HL-60 (cell line): ENCODE measurements around the gene SETBP1.

ENCODE experiments used
- CTCF ChIP-seq: IDR thresholded peaks from one replicate; pipeline ENCODE4 v1.5.1; 2011; ENCODE audit warnings: low read length, control low read depth, inconsistent platforms; ENCODE audit not compliant: insufficient read depth
- GABPA ChIP-seq: IDR thresholded peaks from 2 replicates; pipeline ENCODE4 v1.6.1; 2012; ENCODE audit warnings: low read depth
- POLR2AphosphoS5 ChIP-seq: IDR thresholded peaks from 2 replicates; pipeline ENCODE4 v1.6.1; 2012; ENCODE audit warnings: low read depth
- REST ChIP-seq: IDR thresholded peaks from 2 replicates; pipeline ENCODE4 v1.6.1; 2012; ENCODE audit warnings: low read depth; ENCODE audit not compliant: insufficient replicate concordance

DNA sequence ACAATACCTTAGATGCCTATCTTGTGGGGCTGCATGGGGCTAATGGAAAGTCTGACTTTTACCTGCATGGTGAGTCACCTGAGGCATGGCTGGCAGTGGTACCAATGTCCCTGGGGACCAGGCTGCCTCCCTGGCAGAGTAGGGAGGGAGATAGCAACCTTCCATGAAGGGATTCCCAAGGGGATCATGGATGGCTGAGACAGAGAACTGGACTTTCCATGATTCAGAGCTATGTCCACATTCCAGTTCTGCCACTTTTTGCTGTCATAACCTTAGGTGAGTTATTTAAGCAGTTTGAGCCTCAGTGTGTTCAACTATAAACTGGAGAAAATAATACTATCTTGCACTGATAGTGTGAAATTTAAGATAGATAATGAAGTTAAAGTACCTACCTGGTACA, 178.6 kb downstream of the SETBP1 start:
- no peak for TF ChIP-seq CTCF
- TF ChIP-seq POLR2AphosphoS5, result no peak
- TF ChIP-seq REST, result no peak
- TF ChIP-seq GABPA, result no peak
